Epithelial cell of proximal tubule (primary cell): ENCODE results near the gene PTPRU. TPM values are rescaled to one million over a fixed set of nuclear protein-coding genes. Genes with fewer than 3 reads are reported as not detected.

Experiments used
- DNase-seq: peaks from one replicate; pipeline ENCODE4 v3.0.0-alpha.2; 2011; ENCODE audit warnings: low read depth
- H3K4me3 ChIP-seq: 2 replicates; pipeline ENCODE4 v1.5.1; 2011; ENCODE audit warnings: low read depth, mild to moderate bottlenecking, low read length
- total RNA-seq: library from RNA; depleted of rRNA; stranded (reverse); fragments of >200 nt; gene quantifications from 2 replicates; pipeline ENCODE4 v1.2.3, GENCODE V29; 2015
- TF ChIP-seq, protein P1 (sequence below): conservative IDR thresholded peaks from 2 replicates; pipeline ENCODE4 v1.5.1; 2012; ENCODE audit warnings: low read depth, mild to moderate bottlenecking, low read length

The PTPRU gene
- total RNA-seq, 1 donor from 2014 or later = 44.7 TPM

DNA sequence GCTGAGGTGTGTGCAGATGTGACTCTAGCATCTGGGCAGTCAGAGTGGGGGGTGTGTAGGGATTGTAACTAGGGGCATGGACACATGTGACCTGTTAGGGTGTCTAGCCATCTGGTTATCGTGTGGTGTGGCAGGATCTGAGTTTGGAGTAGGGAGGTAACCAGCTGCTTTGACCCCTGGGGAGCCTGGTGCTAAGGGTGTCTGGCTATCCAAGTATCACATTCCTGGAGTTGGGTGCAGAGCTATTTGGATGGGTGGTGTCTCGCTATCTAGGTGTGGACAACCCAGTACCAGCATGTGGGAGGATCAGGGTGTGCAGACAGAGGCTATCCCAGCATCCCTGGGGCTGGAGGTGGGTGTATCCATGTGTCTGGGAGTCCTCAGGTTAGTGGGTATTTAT, 4.7 kb downstream of the PTPRU start:
- no peak for DNase-seq
- TF ChIP-seq, protein P1, sequence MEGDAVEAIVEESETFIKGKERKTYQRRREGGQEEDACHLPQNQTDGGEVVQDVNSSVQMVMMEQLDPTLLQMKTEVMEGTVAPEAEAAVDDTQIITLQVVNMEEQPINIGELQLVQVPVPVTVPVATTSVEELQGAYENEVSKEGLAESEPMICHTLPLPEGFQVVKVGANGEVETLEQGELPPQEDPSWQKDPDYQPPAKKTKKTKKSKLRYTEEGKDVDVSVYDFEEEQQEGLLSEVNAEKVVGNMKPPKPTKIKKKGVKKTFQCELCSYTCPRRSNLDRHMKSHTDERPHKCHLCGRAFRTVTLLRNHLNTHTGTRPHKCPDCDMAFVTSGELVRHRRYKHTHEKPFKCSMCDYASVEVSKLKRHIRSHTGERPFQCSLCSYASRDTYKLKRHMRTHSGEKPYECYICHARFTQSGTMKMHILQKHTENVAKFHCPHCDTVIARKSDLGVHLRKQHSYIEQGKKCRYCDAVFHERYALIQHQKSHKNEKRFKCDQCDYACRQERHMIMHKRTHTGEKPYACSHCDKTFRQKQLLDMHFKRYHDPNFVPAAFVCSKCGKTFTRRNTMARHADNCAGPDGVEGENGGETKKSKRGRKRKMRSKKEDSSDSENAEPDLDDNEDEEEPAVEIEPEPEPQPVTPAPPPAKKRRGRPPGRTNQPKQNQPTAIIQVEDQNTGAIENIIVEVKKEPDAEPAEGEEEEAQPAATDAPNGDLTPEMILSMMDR = no peak
- H3K4me3 ChIP-seq = no peak overlapping the region

DNA sequence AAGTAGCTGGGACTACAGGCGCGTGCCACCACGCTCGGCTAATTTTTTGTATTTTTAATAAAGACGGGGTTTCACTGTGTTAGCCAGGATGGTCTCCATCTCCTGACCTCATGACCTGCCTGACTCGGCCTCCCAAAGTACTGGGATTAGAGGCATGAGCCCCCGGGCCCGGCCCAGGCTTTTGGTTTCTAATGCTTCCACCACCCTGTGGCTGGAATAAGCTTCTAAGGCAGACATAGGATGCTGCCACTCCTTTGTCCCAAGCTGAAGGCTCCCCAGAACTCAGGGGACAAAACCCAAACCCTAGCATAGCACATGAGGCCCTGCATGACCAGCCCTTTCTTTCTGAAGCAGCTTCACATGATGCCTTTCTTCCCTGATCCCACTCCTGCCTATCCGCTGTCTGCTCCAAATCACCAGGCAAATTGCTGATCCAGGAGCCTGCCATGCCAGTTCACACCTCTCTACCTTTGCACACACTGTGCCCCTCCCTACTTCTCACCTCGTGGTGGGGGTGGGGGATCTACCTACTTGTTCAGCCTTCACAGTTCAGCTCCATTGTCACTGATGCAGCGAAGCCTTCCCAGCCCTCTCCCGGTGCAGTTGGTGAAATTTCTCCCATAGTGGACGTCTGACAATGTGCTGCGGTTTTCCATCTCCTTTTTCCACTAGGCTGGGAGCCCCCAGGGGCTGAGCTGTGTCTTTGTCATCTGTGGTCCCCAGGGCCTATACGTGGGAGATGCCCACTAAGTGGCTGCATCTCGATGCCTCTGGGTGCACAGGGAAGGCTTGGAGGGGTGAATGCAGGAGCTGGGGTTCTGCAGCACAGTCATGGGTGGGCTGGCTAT, 6.9 kb downstream of the PTPRU start:
- TF ChIP-seq, protein P1 = no peak
- DNase-seq = no peak
- no peak overlapping the region for H3K4me3 ChIP-seq

DNA sequence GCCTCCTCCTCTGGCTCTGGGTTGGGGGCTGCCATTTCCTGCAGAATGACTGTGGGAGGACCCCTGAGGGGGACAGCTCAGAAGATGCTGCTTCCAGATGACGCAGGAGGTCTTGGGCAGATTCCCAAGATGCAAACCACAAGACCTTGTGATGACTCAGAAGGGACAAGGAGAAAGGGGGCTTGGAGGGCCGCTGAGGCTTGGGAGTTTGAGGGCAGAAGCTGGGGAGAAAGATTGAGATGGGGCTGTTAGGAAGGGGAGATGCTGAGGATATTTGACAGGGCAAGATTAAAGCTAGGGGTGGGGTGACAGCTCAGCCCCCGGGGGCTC, 7.5 kb downstream of the PTPRU start:
- no peak overlapping the region for H3K4me3 ChIP-seq
- no peak for DNase-seq
- TF ChIP-seq, protein P1 = no peak

DNA sequence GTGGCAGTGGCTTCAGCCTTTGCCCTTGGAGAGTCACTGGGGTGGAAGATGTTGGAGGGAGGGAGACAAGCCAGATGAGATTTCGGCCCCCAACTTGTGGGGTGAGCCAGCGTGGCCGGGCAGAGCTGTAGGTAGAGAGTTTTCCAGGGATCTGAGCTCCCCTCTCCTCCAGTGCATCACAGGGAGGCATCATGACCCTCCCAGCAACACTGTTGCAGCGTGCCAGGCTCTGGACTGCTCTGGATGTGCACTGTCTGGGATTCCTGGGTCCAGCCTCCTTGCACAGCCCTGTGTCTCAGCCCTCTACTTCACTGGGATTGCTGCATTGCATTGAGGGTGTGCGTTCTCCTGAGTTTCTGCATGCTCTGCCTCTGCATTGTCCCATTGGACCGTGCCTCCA, 8.9 kb downstream of the PTPRU start:
- TF ChIP-seq, protein P1 = no peak
- DNase-seq = no peak
- no peak overlapping the region for H3K4me3 ChIP-seq

DNA sequence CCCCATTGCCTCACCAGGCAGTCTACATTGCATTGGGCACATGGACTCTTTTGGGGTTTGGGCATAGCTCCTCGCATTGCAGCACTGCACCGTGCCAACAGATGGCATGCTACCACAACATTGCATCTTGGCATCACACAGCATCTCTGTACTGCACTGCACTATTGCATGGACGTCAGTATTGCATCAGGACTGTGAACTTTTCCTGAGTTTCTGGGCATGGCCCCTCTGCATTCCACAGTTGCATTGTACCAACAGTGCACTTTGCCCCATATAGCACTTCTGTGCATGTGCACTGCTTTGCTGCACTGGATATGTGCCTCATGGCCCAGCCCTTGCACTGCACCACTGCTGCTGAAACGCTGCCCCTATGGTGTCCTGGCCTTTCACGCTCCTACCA, 9.6 kb downstream of the PTPRU start:
- TF ChIP-seq, protein P1 = peak; percentile 69
- no peak for DNase-seq
- no peak overlapping the region for H3K4me3 ChIP-seq

DNA sequence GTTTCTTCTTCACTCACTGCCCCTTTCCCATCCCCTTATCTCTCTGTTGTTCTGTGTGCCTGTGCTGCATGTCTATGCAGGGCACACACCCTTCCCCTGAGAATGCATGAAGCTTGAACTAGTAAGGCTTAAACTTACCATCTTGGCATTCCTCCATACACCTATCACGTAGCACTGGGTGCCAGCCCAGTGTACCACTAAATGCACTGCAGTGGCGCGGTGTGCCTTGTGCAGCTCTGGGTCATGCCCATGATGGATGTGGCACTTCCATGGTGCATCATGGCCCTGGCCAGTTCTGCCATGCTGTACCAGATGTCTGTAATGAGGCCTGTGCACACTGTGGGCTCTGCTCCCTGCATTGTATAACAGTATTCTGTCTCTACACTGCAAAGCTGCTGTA, 10.7 kb downstream of the PTPRU start:
- no peak for DNase-seq
- H3K4me3 ChIP-seq = no peak overlapping the region
- TF ChIP-seq, protein P1 = no peak
